SH-SY5Y (cell line): ENCODE data around the gene ZNF576.

Source experiments
- GATA2 ChIP-seq: IDR thresholded peaks from 2 replicates; pipeline ENCODE4 v1.6.1; 2011; ENCODE audit warnings: mild to moderate bottlenecking, low read depth, low read length
- GATA3 ChIP-seq: IDR thresholded peaks from 2 replicates; pipeline ENCODE4 v1.6.1; 2011; ENCODE audit warnings: low read depth, mild to moderate bottlenecking, low read length, moderate library complexity

- TF ChIP-seq GATA2 (no peak), GATA3 (no peak)
These were observed 19.9 kb downstream of the ZNF576 start for GRCh38 chr19:43616306-43616705.
